ENCODE data around the gene FAM234A.

Gene FAM234A

GRCh38 chr16:263182-263774, 28.7 kb downstream of the FAM234A start:
- peaks cover 5% of the 10 kb centered on the region for H3K4me1 ChIP-seq (ENCODE audit: insufficient read depth, poor library complexity, severe bottlenecking)
- H3K36me3 ChIP-seq (ENCODE audit: low read depth): 0 out of 2 replicates have a peak, but pooled peaks cover 4% of the 10 kb centered on the region
- no peak overlapping the region for H3K27ac ChIP-seq (ENCODE audit: poor library complexity, severe bottlenecking)
- no peak for DNase-seq (ENCODE audit: low spot score)
- ATAC-seq (ENCODE audit: low read depth): no peak
- no peak for TF ChIP-seq CTCF (IDR thresholded peaks at IDR 0.05; ENCODE audit: poor library complexity, severe bottlenecking)
- no peaks in the 10 kb centered on the region for H3K9me3 ChIP-seq (ENCODE audit: severe bottlenecking)
- no peak overlapping the region for H3K4me3 ChIP-seq (ENCODE audit: severe bottlenecking)
- H3K27me3 ChIP-seq (ENCODE audit: insufficient read depth, poor library complexity, severe bottlenecking): no peaks in the 10 kb centered on the region

GRCh38 chr16:263944-264343, 29.3 kb downstream of the FAM234A start:
- Histone ChIP-seq H3K36me3 (ENCODE audit: low read depth) (0 out of 2 replicates have a peak, but pooled peaks cover 4% of the 10 kb centered on the region), H3K4me1 (ENCODE audit: insufficient read depth, poor library complexity, severe bottlenecking) (peaks cover 5% of the 10 kb centered on the region), H3K27ac (ENCODE audit: poor library complexity, severe bottlenecking) (no peak overlapping the region), H3K9me3 (ENCODE audit: severe bottlenecking) (no peaks in the 10 kb centered on the region), H3K27me3 (ENCODE audit: insufficient read depth, poor library complexity, severe bottlenecking) (no peaks in the 10 kb centered on the region), H3K4me3 (ENCODE audit: severe bottlenecking) (no peak overlapping the region)
- peak; percentile 53 for DNase-seq (ENCODE audit: low spot score)
- no peak for TF ChIP-seq CTCF (IDR thresholded peaks at IDR 0.05; ENCODE audit: poor library complexity, severe bottlenecking)
- no peak for ATAC-seq (ENCODE audit: low read depth)

- H3K9me3 ChIP-seq (ENCODE audit: severe bottlenecking): no peaks in the 10 kb centered on the region
- H3K27me3 ChIP-seq (ENCODE audit: insufficient read depth, poor library complexity, severe bottlenecking): no peaks in the 10 kb centered on the region
- no peak for ATAC-seq (ENCODE audit: low read depth)
- peaks cover 5% of the 10 kb centered on the region for H3K4me1 ChIP-seq (ENCODE audit: insufficient read depth, poor library complexity, severe bottlenecking)
- TF ChIP-seq CTCF (IDR thresholded peaks at IDR 0.05; ENCODE audit: poor library complexity, severe bottlenecking): no peak
- DNase-seq (ENCODE audit: low spot score): peak; percentile 60
- H3K27ac ChIP-seq (ENCODE audit: poor library complexity, severe bottlenecking): no peak overlapping the region
- H3K36me3 ChIP-seq (ENCODE audit: low read depth): no peaks in the 10 kb centered on the region
- H3K4me3 ChIP-seq (ENCODE audit: severe bottlenecking): no peak overlapping the region
Measured at GRCh38 chr16:264440-264951, 29.9 kb downstream of the FAM234A start.

- Histone ChIP-seq H3K4me1 (ENCODE audit: insufficient read depth, poor library complexity, severe bottlenecking) (peaks cover 5% of the 10 kb centered on the region), H3K27me3 (ENCODE audit: insufficient read depth, poor library complexity, severe bottlenecking) (no peaks in the 10 kb centered on the region), H3K9me3 (ENCODE audit: severe bottlenecking) (no peaks in the 10 kb centered on the region), H3K27ac (ENCODE audit: poor library complexity, severe bottlenecking) (no peak overlapping the region), H3K4me3 (ENCODE audit: severe bottlenecking) (no peak overlapping the region), H3K36me3 (ENCODE audit: low read depth) (no peaks in the 10 kb centered on the region)
- DNase-seq (ENCODE audit: low spot score) (no peak), ATAC-seq (ENCODE audit: low read depth) (no peak)
- TF ChIP-seq CTCF (IDR thresholded peaks at IDR 0.05; ENCODE audit: poor library complexity, severe bottlenecking): no peak
Measured at GRCh38 chr16:265002-265529, 30.4 kb downstream of the FAM234A start.

- H3K4me3 ChIP-seq (ENCODE audit: severe bottlenecking): no peak overlapping the region
- H3K36me3 ChIP-seq (ENCODE audit: low read depth): no peaks in the 10 kb centered on the region
- DNase-seq (ENCODE audit: low spot score) (peak; percentile 64), ATAC-seq (ENCODE audit: low read depth) (peak; percentile 25)
- no peaks in the 10 kb centered on the region for H3K9me3 ChIP-seq (ENCODE audit: severe bottlenecking)
- H3K27ac ChIP-seq (ENCODE audit: poor library complexity, severe bottlenecking): no peak overlapping the region
- peaks cover 5% of the 10 kb centered on the region for H3K4me1 ChIP-seq (ENCODE audit: insufficient read depth, poor library complexity, severe bottlenecking)
- no peak for TF ChIP-seq CTCF (IDR thresholded peaks at IDR 0.05; ENCODE audit: poor library complexity, severe bottlenecking)
- H3K27me3 ChIP-seq (ENCODE audit: insufficient read depth, poor library complexity, severe bottlenecking): no peaks in the 10 kb centered on the region
Measured at GRCh38 chr16:265711-266110, 31.1 kb downstream of the FAM234A start.
